Esophagus squamous epithelium (tissue), 5 donors: ENCODE data around the gene CD6. TPM values are rescaled to one million over a fixed set of nuclear protein-coding genes. Genes with fewer than 3 reads are reported as not detected.

Source experiments
- DNase-seq: peaks from one replicate; lab custom pipeline; 2025; lab: John Stamatoyannopoulos, UW
- H3K27ac ChIP-seq, 4 donors: fragments of 200-600 bp; sonication (generic); one replicate each; pipeline ENCODE4 v1.5.1; 2016 to 2019; ENCODE audit warnings: mild to moderate bottlenecking in 1 of 4
- H3K27me3 ChIP-seq, 4 donors: fragments of 200-600 bp; sonication (generic); 1 replicate in 3 of 4; 2 replicates in 1 of 4; pipeline versions ENCODE4 v1.5.1 to v1.6.0; 2017 to 2021; ENCODE audit warnings: antibody characterized with exemption in 1 of 4
- H3K36me3 ChIP-seq, 3 donors: fragments of 200-600 bp; sonication (generic); one replicate each; pipeline ENCODE4 v1.5.1; 2016 to 2019
- H3K4me1 ChIP-seq, 3 donors: fragments of 200-600 bp; sonication (generic); one replicate each; pipeline ENCODE4 v1.5.1; 2017 to 2019
- H3K4me3 ChIP-seq, 4 donors: fragments of 200-600 bp; sonication (generic); 1 replicate in 3 of 4; 2 replicates in 1 of 4; pipeline ENCODE4 v1.5.1; 2016 to 2019; ENCODE audit warnings: mild to moderate bottlenecking in 2 of 4, moderate library complexity in 1 of 4
- H3K9me3 ChIP-seq, 3 donors: fragments of 200-600 bp; sonication (generic); one replicate each; pipeline ENCODE4 v1.5.1; 2016 to 2019
- CTCF ChIP-seq, 6 experiments: fragments of 450-650 bp in 4 of 6; fragments of 200-600 bp in 2 of 6; sonication (generic) in 2 of 6; IDR thresholded peaks; one replicate each; pipeline ENCODE4 v1.5.1; 2016 to 2019; ENCODE audit warnings: antibody characterized with exemption in 6 of 6, mild to moderate bottlenecking in 4 of 6, moderate library complexity in 4 of 6
- POLR2A ChIP-seq, 4 donors: fragments of 450-650 bp; IDR thresholded peaks; one replicate each; pipeline ENCODE4 v1.6.1; 2017; ENCODE audit warnings: antibody characterized with exemption in 4 of 4, mild to moderate bottlenecking in 4 of 4, moderate library complexity in 3 of 4
- WGBS, 2 donors: methylation state at CpG; one replicate each; pipeline ENCODE4 v1.1.5; 2018; 5-methylcytosine and 5-hydroxymethylcytosine counted together
- intact Hi-C: fragments of 100-400 bp; cut with DNase I; formaldehyde crosslinking; loops from one replicate; pipeline ENCODE4 v1.15.0; 2022
- total RNA-seq, 4 donors: library from RNA; depleted of rRNA; stranded (reverse); fragments of >200 nt; gene quantifications; one replicate each; pipeline ENCODE4 v1.1.0, GENCODE V29; 2016
- donor health status: DM: yes; HTN: yes; CAD: no.

CD6 gene
- total RNA-seq, 4 donors from 2014 or later, result 0.79 to 4.4 (median 1.4) TPM

- no peak for DNase-seq
- WGBS, 2 donors, result 72 to 74% methylated on average over 2 of the region's 2 CpGs
- H3K4me1 ChIP-seq, result peaks cover 0 to 12% (median 6%) of the 10 kb centered on the region in 3 donors
- H3K4me3 ChIP-seq, result no peak overlapping the region
- TF ChIP-seq POLR2A (IDR thresholded peaks at IDR 0.05) (no peak), CTCF (IDR thresholded peaks at IDR 0.05) (no peak)
- no peaks in the 10 kb centered on the region for H3K36me3 ChIP-seq
- H3K27me3 ChIP-seq, result peaks cover 0 to 14% (median 0%) of the 10 kb centered on the region in 4 donors
- peak overlapping the region in 2 of 4 donors; percentile 40 to 43 for H3K27ac ChIP-seq
- H3K9me3 ChIP-seq, result no peaks in the 10 kb centered on the region
- intact Hi-C loops, result no loop called here
Observed at GRCh38 chr11:60985501-60985900, 14.0 kb downstream of the CD6 start.

- intact Hi-C loops, result no loop called here
- Histone ChIP-seq H3K4me3 (peak overlapping the region in 1 of 4 donors; percentile 18), H3K9me3 (no peaks in the 10 kb centered on the region), H3K36me3 (no peaks in the 10 kb centered on the region), H3K27me3 (peaks cover 0 to 14% (median 0%) of the 10 kb centered on the region in 4 donors), H3K27ac (peak overlapping the region in 2 of 4 donors; percentile 55 to 58), H3K4me1 (peaks cover 0 to 12% (median 6%) of the 10 kb centered on the region in 3 donors)
- DNase-seq, result no peak
- peak in 1 of 4 donors; percentile 15 for TF ChIP-seq POLR2A (IDR thresholded peaks at IDR 0.05)
- no peak for TF ChIP-seq CTCF (IDR thresholded peaks at IDR 0.05)
- whole genome bisulfite sequencing, 2 donors, result 40 to 53% methylated on average over 13 to 14 of the region's 17 CpGs
Observed at GRCh38 chr11:60985991-60986915, 14.8 kb downstream of the CD6 start.

- intact Hi-C loops, result no loop called here
- no peak for DNase-seq
Observed at GRCh38 chr11:60987577-60988277, 16.2 kb downstream of the CD6 start.

GRCh38 chr11:60988658-60989057 lies 17.2 kb downstream of the CD6 start:
- Histone ChIP-seq H3K27me3 (peaks cover 0 to 32% (median 0%) of the 10 kb centered on the region in 4 donors), H3K4me3 (no peak overlapping the region), H3K9me3 (no peaks in the 10 kb centered on the region), H3K4me1 (peaks cover 0 to 12% (median 6%) of the 10 kb centered on the region in 3 donors), H3K36me3 (no peaks in the 10 kb centered on the region), H3K27ac (no peak overlapping the region)
- TF ChIP-seq POLR2A (IDR thresholded peaks at IDR 0.05), result no peak
- no peak for TF ChIP-seq CTCF (IDR thresholded peaks at IDR 0.05)
- intact Hi-C loops, result no loop called here
- DNase-seq, result no peak
- WGBS, 2 donors, result 40 to 80% methylated on average over 1 of the region's 2 CpGs

More at GRCh38 chr11:60987577-60988277, 16.2 kb downstream of the CD6 start:
- Histone ChIP-seq H3K27ac (no peak overlapping the region), H3K36me3 (no peaks in the 10 kb centered on the region), H3K27me3 (peaks cover 0 to 23% (median 0%) of the 10 kb centered on the region in 4 donors), H3K4me1 (peaks cover 0 to 12% (median 6%) of the 10 kb centered on the region in 3 donors), H3K4me3 (no peak overlapping the region), H3K9me3 (no peaks in the 10 kb centered on the region)
- WGBS, 2 donors, result 68 to 76% methylated on average over 9 of the region's 9 CpGs
- TF ChIP-seq POLR2A (IDR thresholded peaks at IDR 0.05), result no peak
- TF ChIP-seq CTCF (IDR thresholded peaks at IDR 0.05), result no peak
